NCI-H2029 (cell line): ENCODE results near the gene FMN1.

Source experiments
- DNase-seq: peaks from one replicate; lab custom pipeline; 2025; lab: John Stamatoyannopoulos, UW

The FMN1 gene

DNA sequence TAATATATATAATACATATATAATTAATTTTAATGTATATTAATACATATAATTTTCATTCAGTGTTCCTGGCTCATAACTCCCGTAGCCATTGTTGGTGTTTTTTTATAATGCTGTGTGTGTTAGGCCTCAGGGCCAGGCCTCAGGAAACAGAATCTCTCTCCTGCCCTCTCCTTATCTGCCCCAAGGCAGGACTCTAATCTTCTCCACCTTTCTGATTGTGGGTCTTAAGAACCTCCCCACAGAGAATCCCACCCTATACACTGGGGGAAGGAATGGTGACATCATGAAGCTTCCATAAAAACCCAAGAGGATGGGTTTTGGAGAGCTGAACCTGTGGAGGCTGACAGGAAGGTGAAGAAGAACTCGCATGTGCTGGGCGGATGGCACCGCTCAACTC, 4.0 kb upstream of the FMN1 start:
- DNase-seq = no peak

DNA sequence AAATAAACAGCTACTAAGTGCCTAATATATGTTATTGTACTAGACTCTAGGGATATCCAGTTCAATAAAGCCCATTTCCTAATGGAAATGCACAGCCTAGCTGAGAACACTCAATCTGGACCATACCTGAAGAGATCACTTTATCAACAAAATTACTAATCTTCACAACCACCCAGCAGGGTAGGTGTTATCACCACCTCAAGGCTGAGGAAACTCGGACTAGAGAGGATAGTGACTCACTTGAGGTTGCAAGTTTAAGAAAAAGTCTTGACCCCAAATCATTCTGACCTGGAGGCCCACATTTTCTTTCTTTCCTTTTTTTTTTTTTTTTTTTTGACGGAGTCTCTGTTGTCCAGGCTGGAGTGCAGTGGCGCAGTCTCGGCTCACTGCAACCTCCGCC, 3.1 kb upstream of the FMN1 start:
- no peak for DNase-seq

DNA sequence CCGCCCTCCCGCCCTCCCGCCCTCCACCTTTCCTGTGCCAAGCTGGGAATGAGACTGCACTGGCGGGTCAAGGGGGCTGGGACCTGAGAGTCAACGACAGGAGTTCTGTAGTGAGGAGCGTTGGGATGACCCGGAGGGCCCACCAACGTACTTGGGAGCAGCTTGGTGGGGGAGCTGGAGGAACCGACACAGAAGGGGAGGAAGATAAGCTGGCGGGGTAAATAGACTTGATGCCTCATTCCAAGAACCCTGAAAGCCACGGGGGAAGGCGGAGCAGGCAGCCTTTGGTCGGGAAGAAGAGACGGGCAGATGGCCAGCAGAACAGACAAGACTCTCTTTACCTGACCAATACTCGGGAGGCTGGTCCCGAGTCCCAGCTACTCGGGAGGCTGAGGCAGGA, 277 bp downstream of the FMN1 start:
- DNase-seq = no peak

DNA sequence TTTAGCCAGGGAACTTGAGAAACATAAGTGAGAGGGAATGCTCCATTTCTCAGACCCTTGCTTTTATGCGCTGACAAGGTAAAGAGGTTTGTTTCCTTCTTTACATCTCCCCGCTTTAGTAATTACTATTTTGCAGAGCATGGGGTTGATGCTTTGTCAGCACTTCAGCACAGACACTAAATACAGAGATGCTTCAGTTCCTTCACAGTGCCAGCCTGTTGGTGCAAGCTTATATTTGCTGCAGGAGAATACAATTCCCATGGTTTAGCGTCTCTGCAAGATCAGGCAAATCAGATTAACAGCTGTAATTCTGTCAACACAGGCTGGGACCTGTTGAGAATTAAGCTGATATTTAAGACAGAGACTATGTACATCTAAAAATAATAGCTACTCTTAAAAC, 2.9 kb downstream of the FMN1 start:
- no peak for DNase-seq

DNA sequence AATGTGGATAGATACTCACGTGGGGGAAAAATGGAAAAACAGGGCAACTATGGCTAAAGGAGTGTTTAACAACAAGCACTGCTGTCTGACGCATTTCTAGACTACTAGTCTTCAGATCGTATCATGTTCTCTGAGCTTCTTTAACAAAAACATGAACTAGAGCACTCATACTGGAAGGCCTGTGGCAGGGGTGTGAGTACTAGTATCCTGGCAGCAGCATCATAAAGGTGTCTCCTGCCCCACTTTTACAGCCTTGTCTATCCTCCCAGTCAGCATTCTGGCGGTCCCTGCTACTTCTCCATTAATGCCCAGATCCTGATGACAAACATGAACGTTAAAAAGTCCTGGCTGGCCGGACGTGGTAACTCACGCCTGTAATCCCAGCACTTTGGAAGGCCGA, 4.0 kb downstream of the FMN1 start:
- DNase-seq = no peak

DNA sequence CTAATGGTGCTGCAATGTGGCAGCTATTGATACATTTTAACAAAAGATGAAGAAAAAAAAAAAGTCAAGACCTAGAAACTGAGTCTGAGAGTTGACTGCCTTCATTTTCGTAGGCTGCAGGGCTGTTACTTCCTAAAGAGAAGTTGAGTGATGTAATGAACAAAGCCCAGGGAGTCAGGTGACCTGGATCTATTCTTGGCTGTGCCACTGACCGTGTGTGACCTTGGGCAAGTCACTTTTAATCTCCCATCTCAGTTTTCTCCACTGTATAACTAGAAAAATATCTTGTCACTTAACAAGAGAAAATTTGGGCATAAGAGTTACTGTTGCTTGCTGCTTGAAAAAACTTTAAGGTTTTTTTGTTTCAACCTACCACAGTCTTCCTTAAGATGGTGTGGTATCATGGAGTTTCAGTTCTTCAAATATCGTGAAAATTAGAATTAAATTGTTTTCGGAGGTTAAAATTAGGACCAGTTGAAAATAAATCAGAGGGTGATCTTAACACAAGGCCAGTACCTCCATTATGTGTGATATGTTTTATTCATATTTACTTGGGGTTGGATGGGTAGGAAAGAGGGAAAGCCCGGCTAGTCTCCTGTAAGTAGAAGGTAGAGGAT, 5.8 kb downstream of the FMN1 start:
- no peak for DNase-seq

DNA sequence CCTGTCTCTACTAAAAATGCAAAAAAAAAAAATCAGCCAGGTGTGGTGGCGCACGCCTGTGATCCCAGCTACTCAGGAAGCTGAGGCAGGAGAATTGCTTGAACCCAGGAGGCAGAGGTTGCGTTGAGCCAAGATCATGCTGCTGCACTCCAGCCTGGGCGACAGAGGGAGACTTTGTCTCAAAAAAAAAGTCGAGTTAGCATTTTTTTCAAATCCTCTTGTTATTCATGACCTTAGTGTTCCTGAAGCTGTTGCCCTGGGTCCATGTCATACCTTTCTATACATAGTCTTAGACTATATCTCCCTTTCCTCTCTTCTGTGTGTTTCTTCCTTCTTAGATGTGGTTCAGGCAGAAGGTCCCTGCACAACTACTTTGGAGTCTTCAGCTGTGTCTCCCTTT, 6.4 kb downstream of the FMN1 start:
- no peak for DNase-seq

DNA sequence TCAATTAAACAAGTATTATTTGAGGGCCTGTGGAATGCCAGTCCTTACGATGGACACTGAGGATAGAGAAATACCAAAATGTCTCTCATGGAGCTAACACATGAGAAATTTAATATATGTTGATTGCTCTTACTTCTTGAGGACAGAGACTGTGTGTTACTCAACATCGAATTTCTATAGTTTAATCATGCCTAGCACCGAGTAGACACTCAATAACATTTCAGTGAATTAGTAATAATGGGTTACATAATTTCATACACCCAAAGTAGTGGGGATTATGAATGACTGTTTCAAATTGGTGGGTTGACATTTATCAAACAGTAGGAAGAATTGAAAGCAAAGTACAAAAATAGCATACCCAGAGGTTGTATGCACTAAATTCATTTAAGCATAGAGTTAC, 11.2 kb downstream of the FMN1 start:
- no peak for DNase-seq

DNA sequence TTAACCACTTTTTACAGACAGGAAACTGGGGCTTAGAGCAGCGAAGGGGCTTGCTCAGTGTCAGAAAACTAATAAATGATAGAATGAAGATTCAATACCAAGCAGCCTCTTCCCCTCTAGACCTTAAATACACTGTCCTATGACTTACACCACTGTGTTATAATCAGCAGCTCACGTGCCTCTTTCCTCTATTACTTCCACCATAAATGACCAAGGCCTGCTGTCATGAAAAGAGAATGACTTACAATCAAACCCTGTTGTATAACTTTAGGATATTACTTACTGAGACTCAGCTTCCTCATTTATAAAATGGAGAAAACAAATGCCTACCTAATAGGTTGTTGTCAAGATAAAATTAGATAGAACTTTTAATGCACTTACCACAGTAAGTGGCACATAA, 11.6 kb downstream of the FMN1 start:
- no peak for DNase-seq

DNA sequence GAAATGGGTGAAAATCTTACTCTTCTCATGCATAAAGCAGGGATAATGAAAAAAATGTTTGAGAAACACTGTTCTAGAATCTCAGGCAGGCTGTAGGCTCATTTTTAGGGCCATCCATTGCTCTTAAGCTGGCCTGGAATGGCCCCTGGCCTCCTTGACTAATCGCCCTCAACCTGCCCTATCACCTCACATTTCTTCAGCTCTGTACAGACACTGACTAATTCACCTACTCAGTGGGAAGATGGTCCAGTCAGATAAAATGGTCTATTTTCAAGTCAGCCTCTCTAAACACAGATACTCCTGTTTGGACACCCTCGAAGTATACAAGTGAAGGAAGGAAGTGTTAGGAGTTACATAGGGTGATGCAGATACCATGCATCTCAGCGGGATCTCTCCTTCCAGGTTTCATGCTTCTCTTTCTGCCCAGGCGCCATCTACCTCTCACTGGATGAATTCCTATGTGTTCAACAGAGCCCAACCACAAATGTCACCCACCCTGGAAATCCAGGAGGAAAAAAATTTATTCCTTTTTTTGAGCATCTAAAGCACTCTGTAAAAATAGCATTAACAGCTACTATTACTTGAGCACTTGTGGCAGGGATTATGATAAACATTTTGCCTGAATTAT, 12.1 kb downstream of the FMN1 start:
- DNase-seq = no peak

DNA sequence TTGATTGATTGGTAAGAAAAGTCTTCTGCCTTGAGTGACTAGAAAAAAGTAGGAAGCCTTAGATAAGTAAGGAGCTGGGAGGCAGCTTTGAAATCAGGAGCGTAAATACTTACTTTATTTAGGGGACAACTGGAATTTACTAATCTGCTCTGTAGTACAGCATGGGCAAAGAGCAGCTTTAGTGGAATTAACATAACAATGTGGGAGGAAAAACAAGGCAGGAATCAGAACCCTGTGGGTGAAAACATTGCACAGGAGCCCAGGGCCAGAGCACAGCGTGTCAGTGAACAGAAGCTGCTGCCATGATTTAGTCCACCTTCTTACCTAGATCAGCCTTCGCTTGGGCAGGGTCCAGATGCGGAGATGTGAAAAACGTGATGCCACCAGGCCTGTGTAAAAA, 14.6 kb downstream of the FMN1 start:
- no peak for DNase-seq

DNA sequence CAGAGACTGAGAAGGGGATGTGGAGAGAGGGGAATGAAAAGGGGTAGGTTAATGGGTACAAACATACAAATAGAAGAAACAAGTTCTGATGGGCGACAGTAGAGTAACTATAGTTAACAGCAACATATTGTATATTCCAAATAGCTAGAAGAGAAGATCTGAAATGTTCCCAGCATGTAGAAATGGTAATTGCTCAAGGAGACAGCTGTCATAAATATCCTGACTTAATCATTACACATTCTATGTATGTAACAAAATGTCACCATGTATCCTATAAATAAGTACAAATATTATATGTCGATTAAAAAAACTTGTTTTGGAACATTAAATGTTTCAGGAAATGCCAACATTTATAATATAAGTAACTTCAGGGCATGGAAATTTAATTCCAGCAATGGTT, 23.3 kb downstream of the FMN1 start:
- DNase-seq = no peak

DNA sequence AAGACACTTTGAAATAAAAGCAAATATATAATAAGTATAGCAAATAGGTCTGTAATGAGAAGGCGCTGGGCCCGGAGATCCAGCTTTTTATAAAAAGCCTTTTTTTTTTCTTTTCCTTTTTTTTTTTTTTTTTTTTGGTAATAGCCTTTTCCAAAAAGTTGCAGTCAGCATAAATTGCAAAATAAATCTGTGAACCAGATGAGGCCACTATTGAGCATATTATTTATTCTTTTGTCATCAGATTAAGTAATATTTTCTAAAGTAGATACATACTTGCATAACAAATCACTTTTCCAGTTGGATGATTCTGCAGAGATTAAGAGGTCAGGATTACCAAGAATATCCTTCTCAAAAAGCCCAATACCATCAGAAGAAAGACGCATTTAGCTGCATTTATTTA, 24.9 kb downstream of the FMN1 start:
- no peak for DNase-seq

DNA sequence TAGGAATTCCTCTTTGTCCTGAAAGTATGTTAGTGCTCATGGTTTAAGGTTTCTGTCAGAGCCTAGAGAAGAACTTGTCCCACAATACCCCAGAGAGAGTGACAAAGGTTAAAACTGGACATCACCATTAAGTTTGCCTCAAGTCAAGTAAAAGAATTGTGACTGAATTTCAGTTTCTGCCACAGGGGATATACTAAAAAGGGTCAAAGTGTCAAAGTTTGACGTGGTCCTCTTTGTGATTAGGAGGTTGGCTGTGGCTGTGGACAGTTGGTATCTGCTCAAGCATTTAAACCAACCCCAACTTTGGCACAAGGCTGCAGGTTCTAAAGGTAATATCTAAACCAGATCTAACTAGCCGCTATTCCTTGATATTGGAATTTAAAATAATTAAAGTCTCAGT, 26.1 kb downstream of the FMN1 start:
- DNase-seq = no peak

DNA sequence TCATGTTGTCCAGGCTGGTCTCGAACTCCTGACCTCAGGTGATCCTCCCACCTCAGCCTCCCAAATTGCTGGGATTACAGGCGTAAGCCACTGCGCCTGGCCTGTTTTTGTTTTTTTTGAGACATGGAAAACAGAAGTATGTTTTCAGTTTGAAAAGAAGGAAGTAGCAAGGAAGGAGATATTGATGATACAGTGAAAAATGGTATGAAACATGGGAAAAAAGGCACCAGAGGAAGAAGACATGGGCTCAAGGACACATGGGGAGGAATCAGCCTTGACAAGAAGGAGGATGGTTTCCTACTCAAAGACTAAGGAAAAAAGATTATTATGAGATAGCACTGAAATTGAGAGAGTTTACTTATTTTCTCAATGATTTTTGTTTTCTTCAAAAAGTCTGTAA, 30.7 kb downstream of the FMN1 start:
- DNase-seq = no peak

DNA sequence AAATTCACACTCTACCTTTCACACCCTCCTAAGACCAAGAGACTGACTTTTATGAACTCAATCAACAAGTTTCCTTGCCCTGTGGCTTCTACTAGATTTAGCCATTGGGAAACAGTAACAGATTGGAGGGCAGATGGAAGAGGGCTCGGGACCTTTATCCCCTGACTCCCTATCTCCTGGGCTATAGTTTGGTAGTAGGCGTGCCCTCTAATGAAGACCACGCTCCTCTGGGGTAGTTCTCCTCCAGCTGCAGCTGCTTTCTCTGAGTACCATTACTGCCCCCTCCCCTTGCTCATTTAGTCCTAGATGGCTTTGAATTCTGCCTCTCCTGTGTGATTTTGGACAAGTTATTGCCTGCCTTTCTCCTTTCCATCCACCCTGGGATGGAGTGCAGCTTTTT, 33.3 kb downstream of the FMN1 start:
- no peak for DNase-seq

DNA sequence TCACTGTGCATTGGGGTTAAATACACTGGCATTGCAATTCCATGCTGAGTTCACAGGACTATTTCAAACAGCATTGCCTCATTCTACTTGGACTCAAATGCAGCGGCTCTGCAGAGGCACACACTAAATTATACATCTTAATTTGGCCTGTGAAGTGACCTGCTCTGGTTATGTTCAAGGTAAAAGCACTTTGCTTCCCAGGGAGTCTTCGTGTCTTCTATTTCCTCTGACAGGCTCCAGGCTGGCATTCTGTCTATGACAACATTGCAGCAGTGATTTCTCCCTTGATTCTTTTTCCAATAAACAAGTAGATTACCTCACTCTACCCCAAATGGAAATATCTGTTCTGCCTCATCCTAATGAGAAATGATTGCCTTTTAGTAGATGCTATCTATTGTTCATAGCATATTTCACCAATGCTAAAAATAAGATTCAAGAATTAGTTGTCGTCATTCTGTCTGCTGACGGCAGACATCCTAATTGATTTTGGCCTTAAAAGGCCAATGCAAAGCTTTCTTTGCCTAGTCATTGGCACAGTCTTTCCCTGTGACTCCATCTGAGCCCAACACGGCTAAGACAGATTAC, 33.8 kb downstream of the FMN1 start:
- no peak for DNase-seq

DNA sequence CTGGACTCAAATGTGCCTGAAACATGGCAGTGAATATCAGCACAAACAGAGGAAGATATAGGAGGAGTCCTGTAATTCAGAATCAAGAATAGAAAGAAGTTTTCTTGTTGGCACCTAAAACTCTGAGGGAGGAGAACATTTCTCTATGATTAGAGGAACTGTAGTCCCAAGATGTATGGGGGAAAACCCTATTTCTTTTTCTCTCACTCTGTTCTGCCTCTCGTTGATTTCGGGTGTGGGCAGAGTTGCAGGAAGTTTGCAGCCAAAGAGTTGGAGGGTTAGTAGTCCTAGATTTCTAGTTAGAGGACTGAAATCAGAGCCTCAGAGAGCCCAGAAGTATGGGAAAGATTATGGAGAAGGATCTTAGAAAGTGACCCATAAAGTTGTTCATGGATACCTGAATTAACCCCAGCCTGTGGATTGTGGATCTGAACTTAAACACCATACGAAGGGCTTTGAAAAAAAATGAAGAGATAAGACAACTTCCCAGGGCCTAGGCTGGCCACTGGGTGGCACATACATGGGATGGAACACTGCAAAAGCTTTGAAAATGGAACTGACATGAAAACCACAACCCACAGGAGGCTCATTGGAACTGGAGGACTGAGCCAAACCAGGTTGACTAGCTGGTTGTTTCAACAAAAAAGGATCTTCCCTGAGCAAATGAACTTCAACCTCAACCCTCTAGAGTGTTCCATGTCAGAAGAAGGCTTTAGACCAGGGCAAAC, 34.6 kb downstream of the FMN1 start:
- DNase-seq = no peak

DNA sequence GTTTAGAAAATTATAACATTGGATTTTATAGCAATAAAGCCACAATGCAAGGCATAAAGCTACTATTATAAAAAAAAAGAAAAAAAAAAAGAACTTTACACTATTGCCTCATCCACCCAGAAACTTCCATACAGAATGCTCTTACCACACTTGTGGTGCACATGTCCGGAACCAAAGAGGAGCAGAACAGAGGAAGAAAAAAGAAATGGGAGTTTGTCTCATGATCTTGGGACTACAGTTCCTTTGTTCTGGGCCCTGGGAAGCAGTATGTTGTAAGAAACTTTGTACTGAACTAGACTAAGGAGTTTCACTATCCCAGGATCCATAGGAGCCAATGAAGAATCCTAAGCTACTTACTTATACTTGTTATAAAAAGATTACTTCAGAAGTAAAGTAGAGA, 36.1 kb downstream of the FMN1 start:
- no peak for DNase-seq

DNA sequence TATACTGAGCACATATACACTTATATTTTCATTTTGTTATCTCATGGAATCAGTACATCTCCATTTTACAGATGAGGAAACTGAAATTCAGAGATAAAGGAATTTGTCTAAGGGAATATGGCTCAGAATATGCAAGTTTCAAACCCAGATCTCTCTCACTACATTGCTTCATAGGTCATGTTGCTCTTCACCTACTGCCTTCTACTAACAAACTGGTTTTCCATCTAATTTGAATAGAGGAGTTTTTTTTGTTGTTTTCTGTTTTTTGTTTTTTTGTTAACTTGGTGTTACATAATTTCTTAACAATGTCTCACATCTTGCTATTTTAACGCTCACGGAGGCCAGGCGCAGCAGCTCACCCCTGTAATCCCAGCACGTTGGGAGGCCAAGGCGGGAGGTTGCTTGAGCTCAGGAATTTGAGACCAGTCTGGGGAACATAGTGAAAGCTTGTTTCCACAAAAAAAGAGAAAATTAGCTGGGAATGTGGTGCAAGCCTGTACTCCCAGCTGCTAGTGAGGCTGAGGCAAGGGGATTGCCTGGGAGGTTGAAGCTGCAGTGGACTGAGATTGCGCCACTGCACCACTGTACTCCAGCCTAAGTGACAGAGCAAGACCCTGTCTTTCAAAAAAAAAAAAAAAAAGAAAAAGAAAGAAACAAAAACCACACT, 37.0 kb downstream of the FMN1 start:
- no peak for DNase-seq

DNA sequence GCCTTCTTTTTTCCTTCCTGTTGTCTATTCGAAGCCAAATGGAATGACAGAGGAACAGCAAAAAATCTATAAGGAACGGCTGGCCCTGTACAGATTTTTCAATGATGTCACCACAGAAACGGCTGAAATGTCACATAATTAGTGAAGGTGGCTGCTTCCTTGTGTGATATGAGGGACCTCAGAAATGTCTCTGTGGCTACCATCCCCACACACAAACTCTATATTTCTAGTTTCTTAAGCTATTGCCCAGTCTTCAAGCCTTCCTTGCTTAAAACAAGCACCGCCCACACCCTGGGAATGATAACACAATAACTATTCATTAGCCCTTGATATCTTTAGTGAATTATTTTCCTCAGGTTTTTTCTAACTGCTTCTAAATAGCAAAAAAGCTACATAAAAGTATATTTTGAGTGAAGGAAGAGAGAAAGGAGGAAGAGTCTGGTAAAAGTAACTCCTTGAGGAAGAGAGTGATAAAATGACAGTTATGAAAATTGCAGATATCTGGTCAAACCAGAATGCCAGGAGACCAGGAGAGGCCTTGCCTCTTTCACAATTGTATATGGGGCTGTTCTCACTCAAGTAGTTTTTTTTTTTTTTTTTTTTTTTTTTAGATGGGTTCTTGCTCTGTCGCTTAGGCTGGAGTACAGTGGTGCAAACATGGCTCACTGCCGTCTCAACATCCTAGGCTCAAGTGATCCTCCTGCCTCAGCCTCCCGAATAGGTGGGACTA, 38.7 kb downstream of the FMN1 start:
- no peak for DNase-seq
